ENCODE results near the gene RIPK4. TPM values are rescaled to one million over a fixed set of nuclear protein-coding genes. Genes with fewer than 3 reads are reported as not detected.

The RIPK4 gene
- total and polyA plus RNA-seq, 2 of the 13 experiments (the other 11 are each of a cell fraction or from before 2014, with no cell fraction given) = 3.1 to 4.9 TPM

DNA sequence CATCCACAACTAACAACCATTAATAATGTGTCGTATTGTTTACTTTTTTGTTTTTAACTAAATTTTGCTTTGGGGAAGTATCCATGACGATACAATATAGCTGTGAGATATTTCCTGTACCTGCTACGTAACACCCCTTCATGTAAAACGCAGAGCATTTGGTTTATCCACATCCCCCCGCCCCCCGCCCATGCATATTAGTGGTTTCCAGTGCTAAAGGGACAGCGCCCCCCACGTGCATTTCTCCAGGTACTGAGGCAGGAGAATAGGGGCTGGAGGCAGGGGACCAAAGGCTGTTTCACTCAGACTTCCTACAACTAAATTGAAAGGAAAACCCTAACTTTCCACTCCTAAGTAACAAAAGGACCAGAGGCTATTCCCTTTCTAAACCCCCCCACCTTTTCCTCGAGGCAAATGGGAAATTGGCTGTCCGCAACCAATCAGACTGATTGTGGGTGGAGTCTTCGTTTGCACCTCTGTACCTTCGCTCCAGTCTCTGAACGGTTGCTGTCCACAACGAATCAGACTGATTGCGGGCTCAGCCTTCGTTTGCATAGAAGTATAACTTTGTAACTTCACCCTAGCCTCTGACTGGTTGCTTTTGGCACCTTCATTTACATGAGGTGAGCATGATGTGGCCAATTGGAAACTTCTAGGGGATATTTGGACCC, 12.2 kb upstream of the RIPK4 start (continued):
- TF ChIP-seq PHF5A (CRISPR knock-in tag; IDR thresholded peaks at IDR 0.05; ENCODE audit: low read depth, unreplicated experiment) (no peak), ZNF740 (CRISPR knock-in tag; IDR thresholded peaks at IDR 0.05) (peak; percentile 74; the same call in 1 of the 2 replicates), MAX (IDR thresholded peaks at IDR 0.05) (0 out of 2 replicates have a peak, but pooled peaks have one; percentile 11), PHF21A (CRISPR knock-in tag; IDR thresholded peaks at IDR 0.05) (peak; percentile 38; the same call in 1 of the 2 replicates), NFYB (CRISPR knock-in tag; IDR thresholded peaks at IDR 0.05) (peak; percentile 58; the same call in 1 of the 2 replicates)

GRCh38 chr21:41777951-41778815, 11.3 kb upstream of the RIPK4 start:
- WGBS (ENCODE audit: low lambda C conversion rate) = 51% methylated on average over 16 of the region's 45 CpGs
- Histone ChIP-seq H3K9me3 (ENCODE audit: low read length) (no peaks in the 10 kb centered on the region), H3K27me3 (ENCODE audit: control insufficient read depth in 1 of 2, insufficient read depth in 2 of 2, low read length in 2 of 2) (peaks cover 4 to 36% of the 10 kb centered on the region in 2 experiments), H3K4me2 (ENCODE audit: low read depth, low read length) (peak overlapping the region; percentile 87), H3K79me2 (ENCODE audit: insufficient read depth, low read length) (no peaks in the 10 kb centered on the region), H3K27ac (ENCODE audit: extremely low read length, insufficient read depth, low read length) (no peak overlapping the region), H3K9ac (ENCODE audit: insufficient read depth, low read depth, low read length) (no peak overlapping the region), H2AFZ (ENCODE audit: low read length) (no peak overlapping the region), H3K4me1 (ENCODE audit: insufficient read depth, low read length) (peaks cover 41% of the 10 kb centered on the region), H3K36me3 (replicated peaks in 1 of 2; ENCODE audit: control insufficient read depth in 1 of 2, insufficient read depth in 2 of 2, low read length in 2 of 2) (no peaks in the 10 kb centered on the region), H3K4me3 (replicated peaks in 1 of 3; ENCODE audit: insufficient read depth in 1 of 3, low read depth in 2 of 3, low read length in 3 of 3) (no peak overlapping the region), H4K20me1 (ENCODE audit: insufficient read depth, low read length) (no peaks in the 10 kb centered on the region)
- peak; percentile 75 for ATAC-seq
- ChIA-PET POLR2A (interaction anchor here (0.7 to 1.6 kb wide), 6 partner anchors 9 to 161 kb away, joined by 3 to 11 read pairs (median 3); no protein-coding TSS in a partner anchor), CTCF (ENCODE audit: low intra/inter-chr PET ratio, low total read pairs) (interaction anchor here (0.7 to 4.1 kb wide), 5 partner anchors 10 to 166 kb away, joined by 3 to 51 read pairs (median 7); no protein-coding TSS in a partner anchor)
- intact Hi-C loops (cut with micrococcal nuclease; ENCODE audit: unreplicated experiment) (loop anchor here (2.0 kb wide), 1 partner anchor 39 kb away; no protein-coding TSS in a partner anchor), in situ Hi-C loops (cut with HindIII; ENCODE audit: extremely low pct_ligation_motif_present, low pct_unique_long_range_greater_than_20kb) (loop anchor here (5.0 kb wide), 1 partner anchor 166 kb away; no protein-coding TSS in a partner anchor)
- DNase-seq (ENCODE audit: low spot score) = peak; percentile 51
- FAIRE-seq = peak; percentile 21
- no TSS peak for BruUV-seq (replicated peaks)
- no peak for TF ChIP-seq FLYWCH1 (CRISPR knock-in tag; IDR thresholded peaks at IDR 0.05)
- no peak for TF ChIP-seq ARNTL (CRISPR knock-in tag; IDR thresholded peaks at IDR 0.05)
- TF ChIP-seq ZNF687 (CRISPR knock-in tag; IDR thresholded peaks at IDR 0.05) = peak; percentile 23; the same call in 1 of the 2 replicates
- peak; percentile 73 for TF ChIP-seq XRCC5 (optimal IDR thresholded peaks at IDR 0.05; ENCODE audit: low read length)
- TF ChIP-seq NFKB2 (CRISPR knock-in tag; IDR thresholded peaks at IDR 0.05; ENCODE audit: borderline replicate concordance) = peak; percentile 43; the same call in 1 of the 2 replicates
- TF ChIP-seq SMC3 (IDR thresholded peaks at IDR 0.05; ENCODE audit: low read length) = peak; percentile 69
- TF ChIP-seq STAG1 (CRISPR knock-in tag; IDR thresholded peaks at IDR 0.05) = peak; percentile 89
- TF ChIP-seq AGO1 (IDR thresholded peaks at IDR 0.05; ENCODE audit: low read depth, low read length, poor library complexity, severe bottlenecking) = peak; percentile 61
- TF ChIP-seq PITX1 (CRISPR knock-in tag; IDR thresholded peaks at IDR 0.05) = peak; percentile 22; the same call in 1 of the 2 replicates
- 0 out of 2 replicates have a peak, but pooled peaks have one; percentile 42 for TF ChIP-seq NRL (CRISPR knock-in tag; IDR thresholded peaks at IDR 0.05; ENCODE audit: borderline replicate concordance)
- TF ChIP-seq RAD21 (CRISPR knock-in tag; IDR thresholded peaks at IDR 0.05) = peak; percentile 89
- TF ChIP-seq FOSL2 (CRISPR knock-in tag; IDR thresholded peaks at IDR 0.05) = peak; percentile 24; the same call in 1 of the 2 replicates
